Activated B cell treated with CpG ODN at 0.5 μM for 24 hours (primary cell): ENCODE results near the gene CYP4F12. TPM values are rescaled to one million over a fixed set of nuclear protein-coding genes. Genes with fewer than 3 reads are reported as not detected.

ENCODE experiments used
- ATAC-seq: fragments of 200-7000 bp; cut with Tn5 transposase; one replicate; pipeline ENCODE4 v1.10.0; 2021; ENCODE audit warnings: low read depth, mild to moderate bottlenecking, moderate library complexity
- CTCF ChIA-PET: fragments of 350-600 bp; sonication (Branson Sonifier 250); formaldehyde crosslinking; loops from one replicate; lab custom pipeline; 2021; ENCODE audit warnings: antibody characterized with exemption; lab: Charles Lee
- POLR2A ChIA-PET: fragments of 350-600 bp; sonication (Branson Sonifier 250); formaldehyde crosslinking; loops from one replicate; lab custom pipeline; 2021; ENCODE audit warnings: antibody characterized with exemption; lab: Charles Lee
- DNase-seq: peaks from one replicate; pipeline ENCODE4 v3.0.0; 2022
- H3K27ac Mint-ChIP-seq: one replicate; pipeline ENCODE4 v1.8.0; 2020; ENCODE audit warnings: mixed read lengths
- H3K27me3 Mint-ChIP-seq: one replicate; pipeline ENCODE4 v1.8.0; 2021; ENCODE audit warnings: mixed read lengths
- H3K36me3 Mint-ChIP-seq: one replicate; pipeline ENCODE4 v1.8.0; 2021; ENCODE audit warnings: low read depth, mixed read lengths
- H3K4me1 Mint-ChIP-seq: one replicate; pipeline ENCODE4 v1.8.0; 2021; ENCODE audit warnings: mixed read lengths
- H3K4me3 Mint-ChIP-seq: one replicate; pipeline ENCODE4 v1.8.0; 2020; ENCODE audit warnings: mild to moderate bottlenecking, mixed read lengths
- H3K9me3 Mint-ChIP-seq: one replicate; pipeline ENCODE4 v1.8.0; 2020; ENCODE audit warnings: mixed read lengths
- CTCF ChIP-seq: fragments of 200-600 bp; IDR thresholded peaks from one replicate; pipeline ENCODE4 v1.8.0; 2022; ENCODE audit warnings: antibody characterized with exemption, mild to moderate bottlenecking
- intact Hi-C: fragments of 100-400 bp; cut with micrococcal nuclease; formaldehyde crosslinking; loops from one replicate; pipeline ENCODE4 v1.15.1; 2024
- total RNA-seq: library from RNA; stranded (reverse); gene quantifications from 2 replicates; pipeline ENCODE4 v1.2.3, GENCODE V29; 2022

The CYP4F12 gene
- total RNA-seq, 1 donor from 2014 or later, result not detected

DNA sequence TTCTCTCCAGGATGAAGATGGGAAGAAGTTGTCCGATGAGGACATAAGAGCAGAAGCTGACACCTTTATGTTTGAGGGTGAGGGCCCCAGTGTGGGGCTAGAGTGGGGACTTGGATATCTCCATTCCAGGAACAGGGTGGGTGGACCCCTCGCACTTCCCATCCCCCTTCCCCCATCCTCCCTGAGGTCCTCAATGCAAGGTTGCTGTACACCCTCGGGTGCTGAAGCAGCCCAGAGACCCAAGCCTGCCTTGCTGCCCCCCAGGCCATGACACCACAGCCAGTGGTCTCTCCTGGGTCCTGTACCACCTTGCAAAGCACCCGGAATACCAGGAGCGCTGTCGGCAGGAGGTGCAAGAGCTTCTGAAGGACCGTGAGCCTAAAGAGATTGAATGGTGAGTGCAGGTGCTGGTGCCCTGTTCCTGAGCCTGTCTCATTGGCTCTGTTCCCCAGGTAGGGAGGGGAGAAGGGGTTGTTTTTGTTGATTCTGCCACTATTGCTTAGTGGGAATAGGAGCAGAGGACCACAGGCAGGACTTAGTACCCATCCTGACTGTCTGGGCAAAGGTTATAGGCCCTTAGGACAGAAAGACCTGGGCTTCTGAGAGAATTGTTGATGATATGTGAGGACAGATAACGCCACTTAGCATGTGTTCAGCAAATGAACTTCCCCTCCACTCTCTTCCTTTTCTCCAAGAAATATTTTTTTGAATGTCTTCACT lies 20.2 kb upstream of the CYP4F12 start:
- Mint-ChIP-seq H3K27ac (no peak overlapping the region), H3K4me3 (no peak overlapping the region), H3K27me3 (peaks cover 19% of the 10 kb centered on the region), H3K36me3 (no peaks in the 10 kb centered on the region), H3K4me1 (no peaks in the 10 kb centered on the region), H3K9me3 (no peaks in the 10 kb centered on the region)
- no peak for TF ChIP-seq CTCF
- ChIA-PET POLR2A (no interaction called here), CTCF (no interaction called here)
- intact Hi-C loops, result no loop called here
- DNase-seq (no peak), ATAC-seq (no peak)

GRCh38 chr19:15656467-15656866 lies 16.4 kb upstream of the CYP4F12 start:
- no peaks in the 10 kb centered on the region for H3K9me3 Mint-ChIP-seq
- no peak overlapping the region for H3K4me3 Mint-ChIP-seq
- H3K27ac Mint-ChIP-seq, result no peak overlapping the region
- CTCF ChIA-PET, result interaction anchor here (1.0 kb wide), 1 partner anchor 38 kb away, joined by 3 read pairs; no protein-coding TSS in a partner anchor
- POLR2A ChIA-PET, result no interaction called here
- ATAC-seq (no peak), DNase-seq (no peak)
- peaks cover 32% of the 10 kb centered on the region for H3K27me3 Mint-ChIP-seq
- no peak for TF ChIP-seq CTCF
- intact Hi-C loops, result no loop called here
- H3K4me1 Mint-ChIP-seq, result no peaks in the 10 kb centered on the region
- H3K36me3 Mint-ChIP-seq, result no peaks in the 10 kb centered on the region

DNA sequence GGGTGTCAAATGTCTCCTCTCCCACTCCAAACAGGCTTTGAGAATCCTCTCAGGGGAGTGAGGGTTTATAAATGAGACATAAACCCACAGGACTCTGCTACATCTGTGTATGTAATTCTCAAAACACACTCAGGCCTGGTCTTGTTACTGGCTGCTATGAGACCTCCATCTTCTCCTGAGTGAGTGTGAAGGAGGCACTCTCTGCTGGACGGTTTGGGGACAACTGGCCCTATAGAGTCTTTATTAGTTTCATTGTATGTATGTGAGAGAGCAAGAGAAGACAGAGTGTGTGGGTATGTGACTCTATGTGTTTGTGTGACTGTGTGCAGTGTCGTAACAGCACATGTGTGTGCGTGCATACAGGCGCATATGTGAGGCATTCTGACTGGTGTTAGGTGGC lies 9.6 kb upstream of the CYP4F12 start:
- DNase-seq, result no peak
- Mint-ChIP-seq H3K4me3 (no peak overlapping the region), H3K9me3 (no peaks in the 10 kb centered on the region), H3K27me3 (peaks cover 29% of the 10 kb centered on the region), H3K36me3 (no peaks in the 10 kb centered on the region), H3K4me1 (no peaks in the 10 kb centered on the region), H3K27ac (no peak overlapping the region)
- no peak for TF ChIP-seq CTCF
- ChIA-PET CTCF (no interaction called here), POLR2A (no interaction called here)
- intact Hi-C loops, result no loop called here
- ATAC-seq, result no peak

DNA sequence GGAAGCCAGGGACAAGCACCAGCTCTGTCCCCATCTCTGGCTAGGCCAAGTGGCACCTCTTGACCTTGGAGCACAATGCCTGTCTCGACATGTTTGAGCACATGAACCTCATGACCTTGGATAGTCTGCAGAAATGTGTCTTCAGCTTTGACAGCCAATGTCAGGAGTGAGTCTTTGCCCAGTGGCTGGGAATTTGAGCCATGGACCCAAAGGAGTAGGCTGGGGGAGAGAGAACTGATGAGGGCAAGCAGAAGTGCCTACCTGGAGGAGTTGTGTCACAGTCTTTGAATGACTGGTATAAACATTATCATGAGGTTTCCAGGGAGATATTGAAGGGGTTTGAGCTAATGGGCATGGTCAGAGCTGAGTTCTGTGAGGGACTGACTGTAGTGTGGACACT lies 6.7 kb upstream of the CYP4F12 start:
- Mint-ChIP-seq H3K4me3 (no peak overlapping the region), H3K9me3 (no peaks in the 10 kb centered on the region), H3K36me3 (no peaks in the 10 kb centered on the region), H3K27me3 (peaks cover 23% of the 10 kb centered on the region), H3K27ac (no peak overlapping the region), H3K4me1 (no peaks in the 10 kb centered on the region)
- no peak for TF ChIP-seq CTCF
- no peak for ATAC-seq
- ChIA-PET CTCF (no interaction called here), POLR2A (no interaction called here)
- intact Hi-C loops, result no loop called here
- no peak for DNase-seq

DNA sequence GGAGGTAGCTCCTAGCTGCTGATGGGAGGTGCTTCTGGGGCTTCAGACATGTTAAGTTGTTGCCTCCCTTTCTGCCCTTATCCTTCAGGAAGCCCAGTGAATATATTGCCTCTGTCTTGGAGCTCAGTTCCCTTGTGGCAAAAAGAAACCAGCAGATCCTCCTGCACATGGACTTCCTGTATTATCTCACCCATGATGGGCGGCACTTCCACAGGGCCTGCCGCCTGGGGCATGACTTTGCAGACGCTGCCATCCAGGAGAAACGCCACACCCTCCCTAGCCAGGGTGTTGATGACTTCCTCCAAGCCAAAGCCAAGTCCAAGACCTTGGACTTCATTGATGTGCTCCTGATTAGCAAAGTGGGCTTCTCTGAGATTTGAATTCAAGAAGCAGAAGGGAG lies 6.0 kb upstream of the CYP4F12 start:
- ATAC-seq (no peak), DNase-seq (no peak)
- intact Hi-C loops, result no loop called here
- no peaks in the 10 kb centered on the region for H3K4me1 Mint-ChIP-seq
- H3K36me3 Mint-ChIP-seq, result no peaks in the 10 kb centered on the region
- H3K27me3 Mint-ChIP-seq, result peaks cover 20% of the 10 kb centered on the region
- POLR2A ChIA-PET, result no interaction called here
- CTCF ChIA-PET, result no interaction called here
- TF ChIP-seq CTCF, result no peak
- no peak overlapping the region for H3K27ac Mint-ChIP-seq
- H3K4me3 Mint-ChIP-seq, result no peak overlapping the region
- no peaks in the 10 kb centered on the region for H3K9me3 Mint-ChIP-seq
